Naive B cell (primary cell): Measurements from ENCODE around the gene MAPK1. TPM values are rescaled to one million over a fixed set of nuclear protein-coding genes. Genes with fewer than 3 reads are reported as not detected.
"Not testable (repeated sequence)": the region's sequence is repeated elsewhere in the genome, so short reads cannot be mapped to it uniquely, and the experiment has no call there.

Experiments
- ATAC-seq, 2 donors: fragments of 150-1000 bp; cut with Tn5 transposase; 2 replicates each; pipeline ENCODE4 v1.10.0; 2021; ENCODE audit warnings: low read depth in 2 of 2, mild to moderate bottlenecking in 2 of 2, moderate library complexity in 2 of 2
- DNase-seq: peaks from one replicate; pipeline ENCODE4 v3.0.0; 2022
- H3K27ac Mint-ChIP-seq, 6 donors: one replicate each; pipeline ENCODE4 v1.8.0; 2020 to 2022; ENCODE audit warnings: mild to moderate bottlenecking in 6 of 6, mixed read lengths in 6 of 6, moderate library complexity in 5 of 6, inconsistent platforms in 2 of 6
- H3K27me3 Mint-ChIP-seq, 3 donors: one replicate each; pipeline ENCODE4 v1.8.0; 2021 to 2022; ENCODE audit warnings: mixed read lengths in 3 of 3, mild to moderate bottlenecking in 1 of 3
- H3K36me3 Mint-ChIP-seq, 2 donors: one replicate each; pipeline ENCODE4 v1.8.0; 2020 to 2022; ENCODE audit warnings: mixed read lengths in 2 of 2, inconsistent platforms in 1 of 2, mild to moderate bottlenecking in 1 of 2
- H3K4me1 Mint-ChIP-seq, 3 donors: one replicate each; pipeline ENCODE4 v1.8.0; 2020 to 2022; ENCODE audit warnings: mixed read lengths in 3 of 3, inconsistent platforms in 1 of 3, mild to moderate bottlenecking in 1 of 3, moderate library complexity in 1 of 3
- H3K4me3 Mint-ChIP-seq, 8 donors: one replicate each; pipeline ENCODE4 v1.8.0; 2020 to 2022; ENCODE audit warnings: mild to moderate bottlenecking in 8 of 8, mixed read lengths in 8 of 8, moderate library complexity in 8 of 8, inconsistent platforms in 2 of 8
- H3K9me3 Mint-ChIP-seq, 7 donors: one replicate each; pipeline ENCODE4 v1.8.0; 2020 to 2022; ENCODE audit warnings: mixed read lengths in 7 of 7, mild to moderate bottlenecking in 5 of 7, inconsistent platforms in 2 of 7, moderate library complexity in 1 of 7
- polyA plus RNA-seq, 6 donors: library from polyadenylated mRNA; unstranded; fragments of 300-500 nt; fragmentation: Illumina TruSeq; gene quantifications; one replicate each; pipeline ENCODE4 v1.2.3, GENCODE V29; 2021; ENCODE audit warnings: low read depth in 6 of 6

MAPK1 gene
- polyA plus RNA-seq, 6 donors from 2014 or later = 68.6 to 114 (median 93.2) TPM

DNA sequence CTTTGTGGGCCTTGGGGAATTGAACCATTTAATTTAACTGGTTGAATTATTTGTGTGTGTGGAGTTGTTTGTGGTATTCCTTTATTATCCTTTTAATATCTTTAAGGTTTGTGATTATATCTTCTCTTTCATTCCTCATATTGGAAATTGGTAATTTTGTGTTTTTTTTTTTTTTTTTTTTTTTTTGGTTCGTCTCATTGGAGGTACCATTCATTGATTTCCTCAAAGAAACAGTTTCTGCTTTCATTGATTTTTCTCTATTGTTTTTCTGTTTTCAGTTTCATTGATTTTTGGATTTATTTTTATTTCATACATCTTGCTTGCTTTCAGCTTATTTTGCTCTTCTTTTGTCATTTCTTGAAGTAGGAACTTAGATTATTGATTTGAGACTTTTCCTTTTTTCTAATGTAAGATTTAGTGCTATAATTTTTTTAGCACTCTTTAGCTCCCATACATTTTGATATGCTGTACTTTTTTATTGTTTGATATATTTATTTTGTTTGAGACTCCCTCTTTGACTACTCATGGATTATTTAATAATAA, 31.0 kb upstream of the MAPK1 start:
- H3K36me3 Mint-ChIP-seq = no peaks in the 10 kb centered on the region
- no peaks in the 10 kb centered on the region for H3K27me3 Mint-ChIP-seq
- DNase-seq = no peak
- no peak overlapping the region for H3K4me3 Mint-ChIP-seq
- H3K27ac Mint-ChIP-seq = peak overlapping the region in 2 of 6 donors; percentile 41 to 50
- no peak for ATAC-seq
- H3K4me1 Mint-ChIP-seq = no peaks in the 10 kb centered on the region
- H3K9me3 Mint-ChIP-seq = no peaks in the 10 kb centered on the region

DNA sequence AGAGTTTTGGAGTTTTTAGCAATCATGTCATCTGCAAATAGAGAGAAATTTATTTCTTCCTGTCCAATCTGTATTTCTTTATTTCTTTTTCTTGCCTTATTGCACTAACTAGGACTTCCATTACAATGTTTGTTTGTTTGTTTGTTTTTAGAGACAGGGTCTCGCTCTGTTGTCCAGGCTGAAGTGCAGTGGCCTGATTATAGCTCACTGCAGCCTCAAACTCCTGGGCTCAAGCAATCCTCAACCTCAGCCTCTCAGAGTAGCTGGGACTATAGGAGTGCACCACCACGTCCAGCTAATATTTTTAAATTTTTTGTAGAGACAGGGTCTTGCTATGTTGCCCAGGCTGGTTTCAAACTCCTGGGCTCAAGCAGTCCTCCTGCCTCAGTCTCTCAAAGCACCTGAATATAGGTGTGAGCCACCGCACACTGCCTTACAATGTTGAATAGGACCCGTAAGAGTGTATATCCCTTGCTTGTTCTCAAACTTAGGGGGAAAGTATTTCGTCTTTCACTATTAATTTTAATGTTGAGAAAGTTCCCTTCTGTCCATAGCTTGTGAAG, 29.6 kb upstream of the MAPK1 start:
- Mint-ChIP-seq H3K4me1 (no peaks in the 10 kb centered on the region), H3K27ac (peak overlapping the region in 2 of 6 donors; percentile 37 to 42), H3K9me3 (no peaks in the 10 kb centered on the region), H3K4me3 (no peak overlapping the region), H3K36me3 (no peaks in the 10 kb centered on the region), H3K27me3 (no peaks in the 10 kb centered on the region)
- DNase-seq (no peak), ATAC-seq (no peak)

DNA sequence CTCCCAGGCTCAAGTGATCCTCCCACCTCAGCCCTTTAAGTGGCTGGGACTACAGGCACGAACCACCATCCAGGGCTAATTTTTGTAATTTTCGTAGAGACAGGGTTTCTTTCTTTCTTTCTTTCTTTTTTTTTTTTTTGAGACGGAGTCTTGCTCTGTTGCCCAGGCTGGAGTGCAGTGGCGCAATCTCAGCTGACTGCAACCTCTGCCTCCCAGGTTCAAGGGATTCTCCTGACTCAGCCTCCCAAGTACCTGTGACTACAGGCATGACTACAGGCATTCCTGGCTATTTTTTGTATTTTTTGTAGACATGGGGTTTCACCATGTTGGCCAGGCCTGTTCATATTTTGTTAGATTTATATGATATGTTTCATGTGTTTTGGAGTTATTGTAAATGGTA, 28.8 kb upstream of the MAPK1 start:
- ATAC-seq, H3K27ac Mint-ChIP-seq, H3K36me3 Mint-ChIP-seq, H3K4me1 Mint-ChIP-seq, H3K27me3 Mint-ChIP-seq, H3K4me3 Mint-ChIP-seq, H3K9me3 Mint-ChIP-seq, DNase-seq: not testable (repeated sequence)

DNA sequence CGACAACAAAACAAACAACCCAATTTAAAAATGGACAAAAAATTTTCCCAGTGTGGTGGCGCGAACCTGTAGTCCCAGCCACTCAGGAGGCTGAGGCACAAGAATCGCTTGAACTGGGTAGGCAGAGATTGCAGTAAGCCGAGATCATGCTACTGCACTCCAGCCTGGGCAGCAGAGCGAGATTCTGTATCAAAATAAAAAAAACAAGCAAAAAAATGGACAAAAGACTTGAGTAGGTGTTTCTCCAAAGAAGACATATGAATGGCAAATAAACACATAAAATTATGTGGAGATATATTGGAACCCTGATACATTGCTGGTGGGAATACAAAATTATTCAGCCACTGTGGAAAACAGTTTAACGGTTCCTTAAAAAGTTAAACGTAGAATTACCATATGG, 27.4 kb upstream of the MAPK1 start:
- no peak for ATAC-seq
- no peak for DNase-seq
- peak overlapping the region in 1 of 6 donors; percentile 7 for H3K27ac Mint-ChIP-seq
- no peaks in the 10 kb centered on the region for H3K27me3 Mint-ChIP-seq
- H3K4me3 Mint-ChIP-seq = no peak overlapping the region
- no peaks in the 10 kb centered on the region for H3K9me3 Mint-ChIP-seq
- no peaks in the 10 kb centered on the region for H3K36me3 Mint-ChIP-seq
- H3K4me1 Mint-ChIP-seq = no peaks in the 10 kb centered on the region

DNA sequence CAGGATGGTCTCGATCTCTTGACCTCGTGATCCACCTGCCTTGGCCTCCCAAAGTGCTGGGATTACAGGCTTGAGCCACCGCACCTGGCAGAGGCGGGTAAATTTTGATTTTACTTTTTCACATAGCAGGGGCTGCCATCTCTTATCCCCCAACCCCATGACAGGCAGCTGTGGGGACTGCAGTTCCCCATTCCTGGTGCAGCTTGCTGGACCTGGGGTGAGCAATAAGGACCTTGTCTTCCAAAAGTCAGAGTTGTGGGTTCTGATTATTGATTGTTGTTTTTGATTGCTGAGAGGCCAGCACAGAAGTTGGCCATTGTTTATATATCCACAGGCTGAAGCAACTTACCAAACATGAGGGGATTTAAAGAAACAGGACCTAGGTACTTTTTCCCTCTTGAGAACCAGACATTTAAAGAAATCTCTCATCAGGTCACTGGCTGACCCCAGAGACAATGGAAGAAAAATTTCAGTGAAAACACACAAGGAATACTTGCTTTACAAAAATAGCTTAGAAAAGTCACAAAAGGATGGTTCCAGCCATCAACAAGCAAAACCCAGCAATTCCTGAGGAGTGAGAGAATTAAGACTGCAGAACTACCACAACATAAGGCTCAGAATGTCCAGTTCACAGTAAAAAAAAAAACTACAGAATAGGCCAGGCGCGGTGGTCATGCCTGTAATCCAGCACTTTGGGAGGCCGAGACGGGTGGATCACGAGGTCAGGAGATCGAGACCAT, 22.0 kb upstream of the MAPK1 start:
- no peak for DNase-seq
- H3K4me1 Mint-ChIP-seq = no peaks in the 10 kb centered on the region
- H3K36me3 Mint-ChIP-seq = no peaks in the 10 kb centered on the region
- H3K27me3 Mint-ChIP-seq = no peaks in the 10 kb centered on the region
- H3K27ac Mint-ChIP-seq = no peak overlapping the region
- no peak overlapping the region for H3K4me3 Mint-ChIP-seq
- H3K9me3 Mint-ChIP-seq = no peaks in the 10 kb centered on the region
- no peak for ATAC-seq

DNA sequence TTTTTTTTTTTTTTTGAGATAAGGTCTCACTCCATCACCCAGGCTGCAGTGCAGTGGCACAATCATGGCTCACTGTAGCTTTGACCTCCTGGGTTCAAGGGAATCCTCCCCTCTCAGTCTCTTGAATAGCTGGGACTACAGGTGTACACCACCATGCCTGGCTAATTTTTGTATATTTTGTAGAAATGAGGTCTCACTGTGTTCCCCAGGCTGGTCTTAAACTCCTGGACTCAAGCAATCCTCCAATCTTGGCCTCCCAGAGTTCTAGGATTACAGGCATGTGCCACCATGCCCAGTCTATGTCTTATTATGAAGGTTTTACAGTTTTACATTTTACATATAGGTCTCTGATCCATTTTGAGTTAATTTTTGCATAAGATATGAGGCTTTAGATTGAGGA, 20.4 kb upstream of the MAPK1 start:
- H3K27me3 Mint-ChIP-seq = no peaks in the 10 kb centered on the region
- no peaks in the 10 kb centered on the region for H3K4me1 Mint-ChIP-seq
- H3K36me3 Mint-ChIP-seq = no peaks in the 10 kb centered on the region
- DNase-seq (no peak), ATAC-seq (no peak)
- no peaks in the 10 kb centered on the region for H3K9me3 Mint-ChIP-seq
- no peak overlapping the region for H3K4me3 Mint-ChIP-seq
- H3K27ac Mint-ChIP-seq = no peak overlapping the region

DNA sequence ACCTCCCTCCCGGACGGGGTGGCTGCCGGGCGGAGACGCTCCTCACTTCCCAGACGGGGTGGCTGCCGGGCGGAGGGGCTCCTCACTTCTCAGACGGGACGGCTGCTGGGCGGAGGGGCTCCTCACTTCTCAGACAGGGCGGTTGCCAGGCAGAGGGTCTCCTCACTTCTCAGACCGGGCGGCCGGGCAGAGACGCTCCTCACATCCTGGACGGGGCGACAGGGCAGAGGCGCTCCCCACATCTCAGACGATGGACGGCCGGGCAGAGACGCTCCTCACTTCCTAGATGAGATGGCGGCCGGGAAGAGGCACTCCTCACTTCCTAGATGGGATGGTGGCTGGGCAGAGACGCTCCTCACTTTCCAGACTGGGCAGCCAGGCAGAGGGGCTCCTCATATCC, 16.5 kb upstream of the MAPK1 start:
- not testable (repeated sequence) for H3K27me3 Mint-ChIP-seq, ATAC-seq, H3K27ac Mint-ChIP-seq, H3K4me3 Mint-ChIP-seq, H3K36me3 Mint-ChIP-seq, DNase-seq, H3K4me1 Mint-ChIP-seq, H3K9me3 Mint-ChIP-seq

DNA sequence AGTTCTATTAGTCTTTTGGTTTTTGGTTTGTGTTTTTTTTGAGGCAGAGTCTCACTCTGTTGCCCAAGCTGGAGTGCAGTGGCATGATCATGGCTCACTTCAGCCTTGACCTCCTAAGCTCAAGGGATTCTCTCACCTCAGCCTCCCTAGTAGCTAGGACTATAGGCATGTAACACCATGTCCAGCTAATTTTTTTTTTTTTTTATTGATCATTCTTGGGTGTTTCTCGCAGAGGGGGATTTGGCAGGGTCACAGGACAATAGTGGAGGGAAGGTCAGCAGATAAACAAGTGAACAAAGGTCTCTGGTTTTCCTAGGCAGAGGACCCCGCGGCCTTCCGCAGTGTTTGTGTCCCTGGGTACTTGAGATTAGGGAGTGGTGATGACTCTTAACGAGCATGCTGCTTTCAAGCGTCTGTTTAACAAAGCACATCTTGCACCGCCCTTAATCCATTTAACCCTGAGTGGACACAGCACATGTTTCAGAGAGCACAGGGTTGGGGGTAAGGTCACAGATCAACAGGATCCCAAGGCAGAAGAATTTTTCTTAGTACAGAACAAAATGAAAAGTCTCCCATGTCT, 15.4 kb upstream of the MAPK1 start:
- ATAC-seq, H3K4me3 Mint-ChIP-seq, H3K4me1 Mint-ChIP-seq, H3K36me3 Mint-ChIP-seq, H3K27ac Mint-ChIP-seq, H3K9me3 Mint-ChIP-seq, DNase-seq, H3K27me3 Mint-ChIP-seq: not testable (repeated sequence)

DNA sequence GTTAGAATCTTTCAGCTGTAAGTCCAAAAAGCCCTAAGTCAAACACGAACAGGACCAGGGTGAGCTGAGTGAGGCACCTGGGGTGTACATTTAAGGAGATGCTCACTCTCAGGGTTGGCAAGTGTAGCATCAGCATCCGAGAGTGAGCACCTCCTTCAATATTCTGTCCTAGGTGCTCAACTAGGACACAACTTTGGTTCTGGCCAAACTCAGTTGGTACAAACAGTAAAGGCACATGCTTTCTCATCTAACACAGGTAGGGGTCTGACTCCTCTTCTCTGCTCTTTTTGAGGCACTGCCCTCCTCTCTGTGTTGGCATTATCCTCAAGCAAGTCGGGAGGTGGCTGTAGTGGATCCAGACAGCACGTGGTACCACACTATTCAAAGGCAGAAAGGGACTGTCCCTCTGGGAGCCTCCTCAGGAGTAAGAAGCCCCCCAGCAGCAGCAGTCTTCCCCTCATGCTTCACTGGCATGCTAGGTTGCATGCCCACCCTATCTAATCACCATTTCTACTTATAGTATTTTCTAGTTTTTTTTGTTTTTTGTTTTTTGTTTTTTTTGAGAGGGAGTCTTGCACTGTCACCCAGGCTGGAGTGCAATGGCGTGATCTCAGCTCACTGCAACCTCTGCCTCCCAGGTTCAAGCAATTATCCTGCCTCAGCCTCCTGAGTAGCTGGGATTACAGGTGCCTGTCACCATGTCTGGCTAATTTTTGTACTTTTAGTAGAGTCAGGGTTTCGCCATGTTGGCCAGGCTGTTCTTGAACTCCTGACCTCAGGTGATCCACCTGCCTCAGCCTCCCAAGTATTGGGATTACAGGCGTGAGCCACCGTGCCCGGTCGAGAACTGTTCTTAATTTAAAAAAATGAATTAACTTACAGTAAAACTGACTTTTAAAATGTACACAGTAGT, 14.7 kb upstream of the MAPK1 start:
- H3K27ac Mint-ChIP-seq = peak overlapping the region in 1 of 6 donors; percentile 71
- H3K4me3 Mint-ChIP-seq = no peak overlapping the region
- no peak for DNase-seq
- H3K36me3 Mint-ChIP-seq = no peaks in the 10 kb centered on the region
- H3K9me3 Mint-ChIP-seq = no peaks in the 10 kb centered on the region
- no peak for ATAC-seq
- no peaks in the 10 kb centered on the region for H3K27me3 Mint-ChIP-seq
- H3K4me1 Mint-ChIP-seq = no peaks in the 10 kb centered on the region

DNA sequence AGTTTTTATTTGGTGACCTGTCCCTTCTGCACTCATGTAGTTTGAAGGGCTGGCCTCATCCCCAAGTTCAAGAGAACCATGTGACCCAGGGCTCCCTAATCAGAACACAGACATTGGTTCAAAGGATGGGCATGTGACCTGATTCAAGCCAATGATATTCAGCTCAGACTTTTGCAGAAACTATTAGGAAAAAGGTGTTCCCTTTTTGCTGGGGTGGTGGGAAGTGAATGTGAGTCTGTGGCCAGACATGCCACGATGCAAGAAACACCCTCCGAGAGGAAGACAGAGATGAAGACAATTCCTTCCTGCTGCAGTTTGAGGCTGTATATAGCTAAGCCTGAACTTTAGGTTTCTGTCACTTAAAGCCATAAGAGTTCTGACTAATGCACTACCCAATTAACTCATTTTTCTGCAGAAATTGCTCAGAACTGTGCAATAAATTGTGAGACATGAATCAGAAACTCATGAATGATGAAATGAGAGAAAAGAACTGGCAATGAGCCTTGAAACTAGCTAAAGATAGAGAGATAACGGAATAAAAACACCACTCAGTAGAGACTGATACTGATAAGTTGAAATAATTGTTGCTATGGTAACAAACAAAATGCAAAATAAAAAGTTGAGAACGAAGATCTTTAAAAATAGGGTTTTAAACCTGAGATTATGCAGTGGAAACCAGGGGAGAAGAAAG, 9.2 kb upstream of the MAPK1 start:
- ATAC-seq (no peak), DNase-seq (no peak)
- Mint-ChIP-seq H3K27me3 (no peaks in the 10 kb centered on the region), H3K9me3 (no peaks in the 10 kb centered on the region), H3K36me3 (no peaks in the 10 kb centered on the region), H3K4me1 (peaks cover 0 to 4% (median 0%) of the 10 kb centered on the region in 3 donors), H3K27ac (peak overlapping the region in 2 of 6 donors; percentile 48 to 71), H3K4me3 (no peak overlapping the region)

DNA sequence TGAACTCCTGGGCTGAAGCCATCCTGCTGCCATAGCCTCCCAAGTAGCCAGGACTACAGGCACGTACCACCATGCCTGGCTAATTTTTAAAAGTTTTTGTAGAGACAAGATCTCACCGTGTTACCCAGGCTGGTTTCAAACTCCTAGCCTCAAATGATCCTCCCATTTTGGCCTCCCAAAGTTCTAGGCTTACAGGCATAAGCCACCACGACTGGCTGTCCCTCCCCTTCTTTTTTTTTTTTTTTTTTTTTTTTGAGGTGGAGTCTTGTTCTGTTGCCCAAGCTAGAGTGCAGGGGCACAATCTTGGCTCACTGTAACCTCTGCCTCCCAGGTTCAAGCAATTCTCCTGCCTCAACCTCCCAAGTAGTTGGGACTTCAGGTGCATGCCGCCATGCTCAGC, 7.5 kb upstream of the MAPK1 start:
- H3K9me3 Mint-ChIP-seq, H3K36me3 Mint-ChIP-seq: not testable (repeated sequence)

DNA sequence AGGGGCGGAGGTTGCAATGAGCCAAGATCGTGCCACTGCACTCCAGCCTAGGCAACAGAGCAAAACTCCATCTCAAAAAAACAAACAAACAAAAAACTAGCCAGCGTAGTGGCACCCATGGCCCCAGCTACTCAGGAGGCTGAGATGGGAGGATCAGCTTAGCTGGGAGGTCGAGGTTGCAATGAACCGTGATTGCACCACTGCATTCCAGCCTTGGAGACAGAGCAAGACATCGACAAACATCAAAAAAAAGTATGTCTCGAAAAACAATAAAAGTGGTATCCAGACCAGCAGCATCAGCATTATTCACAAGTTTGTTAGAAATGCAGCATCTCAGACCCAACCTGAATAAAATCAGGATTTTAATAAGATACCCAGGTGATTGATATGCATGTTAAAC, 6.2 kb upstream of the MAPK1 start:
- no peaks in the 10 kb centered on the region for H3K27me3 Mint-ChIP-seq
- H3K9me3 Mint-ChIP-seq = no peaks in the 10 kb centered on the region
- no peak overlapping the region for H3K27ac Mint-ChIP-seq
- H3K4me3 Mint-ChIP-seq = no peak overlapping the region
- peaks cover 6 to 10% (median 9%) of the 10 kb centered on the region in 3 donors for H3K4me1 Mint-ChIP-seq
- DNase-seq (no peak), ATAC-seq (no peak)
- no peaks in the 10 kb centered on the region for H3K36me3 Mint-ChIP-seq

More for the DNA sequence above, 7.5 kb upstream of the MAPK1 start:
- H3K4me1 Mint-ChIP-seq, H3K27ac Mint-ChIP-seq, DNase-seq, H3K4me3 Mint-ChIP-seq, ATAC-seq, H3K27me3 Mint-ChIP-seq: not testable (repeated sequence)

DNA sequence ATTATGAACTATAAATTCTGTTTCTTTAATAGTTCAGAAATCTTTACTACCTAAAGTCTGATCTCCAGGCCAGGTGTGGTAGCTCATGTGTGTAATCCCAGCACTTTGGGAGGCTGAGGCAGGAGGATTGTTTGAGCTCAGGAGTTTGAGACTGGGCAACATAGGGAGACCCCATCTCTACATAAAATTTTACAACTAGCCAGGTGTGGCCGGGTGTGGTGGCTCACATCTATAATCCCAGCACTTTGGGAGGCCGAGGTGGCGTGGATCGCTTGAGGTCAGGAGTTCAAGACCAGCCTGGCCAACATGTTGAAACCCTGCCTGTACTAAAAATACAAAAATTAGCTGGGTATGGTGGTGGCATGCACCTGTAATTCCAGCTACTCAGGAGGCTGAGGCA, 5.3 kb upstream of the MAPK1 start:
- not testable (repeated sequence) for H3K36me3 Mint-ChIP-seq, H3K9me3 Mint-ChIP-seq, H3K27me3 Mint-ChIP-seq, H3K27ac Mint-ChIP-seq, DNase-seq, ATAC-seq
- peaks cover 14 to 19% (median 18%) of the 10 kb centered on the region in 3 donors for H3K4me1 Mint-ChIP-seq
- H3K4me3 Mint-ChIP-seq = peak overlapping the region in 1 of 8 donors; percentile 31
